ENCODE results near the gene ASB6.
A peak's percentile ranks its signal among the peaks of the same experiment; 100 is the strongest.

Gene ASB6

GRCh38 chr9:129630967-129631673 lies 10.8 kb downstream of the ASB6 start:
- Histone ChIP-seq H3K27me3 (no peaks in the 10 kb centered on the region), H3K4me3 (ENCODE audit: low read depth, low read length) (no peak overlapping the region), H3K36me3 (peaks cover 84% of the 10 kb centered on the region), H3K4me1 (peaks cover 4% of the 10 kb centered on the region), H3K9me3 (no peaks in the 10 kb centered on the region)
- DNase-seq = no peak
- TF ChIP-seq CTCF (IDR thresholded peaks at IDR 0.05; ENCODE audit: low read depth, low read length) = no peak

GRCh38 chr9:129629251-129629820 lies 12.6 kb downstream of the ASB6 start:
- peaks cover 5% of the 10 kb centered on the region for H3K4me1 ChIP-seq
- no peak for TF ChIP-seq CTCF (IDR thresholded peaks at IDR 0.05; ENCODE audit: low read depth, low read length)

GRCh38 chr9:129628709-129629108 lies 13.2 kb downstream of the ASB6 start:
- TF ChIP-seq CTCF (IDR thresholded peaks at IDR 0.05; ENCODE audit: low read depth, low read length) = no peak

More at GRCh38 chr9:129629251-129629820, 12.6 kb downstream of the ASB6 start:
- Histone ChIP-seq H3K27me3 (no peaks in the 10 kb centered on the region), H3K4me3 (ENCODE audit: low read depth, low read length) (no peak overlapping the region), H3K9me3 (no peaks in the 10 kb centered on the region), H3K36me3 (peaks cover 69% of the 10 kb centered on the region)
- DNase-seq = no peak

GRCh38 chr9:129627556-129628440 lies 14.2 kb downstream of the ASB6 start:
- no peak for TF ChIP-seq CTCF (IDR thresholded peaks at IDR 0.05; ENCODE audit: low read depth, low read length)
- peak overlapping the region; percentile 100 for H3K4me3 ChIP-seq (ENCODE audit: low read depth, low read length)
- DNase-seq = no peak

More at GRCh38 chr9:129628709-129629108, 13.2 kb downstream of the ASB6 start:
- no peaks in the 10 kb centered on the region for H3K9me3 ChIP-seq
- peaks cover 7% of the 10 kb centered on the region for H3K4me1 ChIP-seq
- H3K36me3 ChIP-seq = peaks cover 65% of the 10 kb centered on the region
- H3K4me3 ChIP-seq (ENCODE audit: low read depth, low read length) = no peak overlapping the region; the same call in 1 of the 2 replicates
- H3K27me3 ChIP-seq = no peaks in the 10 kb centered on the region
- DNase-seq = no peak

GRCh38 chr9:129626625-129627284 lies 15.2 kb downstream of the ASB6 start:
- Histone ChIP-seq H3K4me1 (peaks cover 7% of the 10 kb centered on the region), H3K27me3 (no peaks in the 10 kb centered on the region), H3K9me3 (no peaks in the 10 kb centered on the region), H3K4me3 (ENCODE audit: low read depth, low read length) (peak overlapping the region; percentile 100), H3K36me3 (peaks cover 46% of the 10 kb centered on the region)
- no peak for DNase-seq
- no peak for TF ChIP-seq CTCF (IDR thresholded peaks at IDR 0.05; ENCODE audit: low read depth, low read length)

More at GRCh38 chr9:129627556-129628440, 14.2 kb downstream of the ASB6 start:
- Histone ChIP-seq H3K27me3 (no peaks in the 10 kb centered on the region), H3K4me1 (peaks cover 7% of the 10 kb centered on the region), H3K9me3 (no peaks in the 10 kb centered on the region), H3K36me3 (peaks cover 56% of the 10 kb centered on the region)

Measured in BE2C (cell line).